Dedifferentiated amniotic fluid mesenchymal stem cell (primary cell): ENCODE data around the gene ERCC1.

Experiments used
- DNase-seq: peaks from one replicate; pipeline ENCODE4 v3.0.0-alpha.2; 2016; ENCODE audit errors: extremely low spot score

ERCC1 gene

DNA sequence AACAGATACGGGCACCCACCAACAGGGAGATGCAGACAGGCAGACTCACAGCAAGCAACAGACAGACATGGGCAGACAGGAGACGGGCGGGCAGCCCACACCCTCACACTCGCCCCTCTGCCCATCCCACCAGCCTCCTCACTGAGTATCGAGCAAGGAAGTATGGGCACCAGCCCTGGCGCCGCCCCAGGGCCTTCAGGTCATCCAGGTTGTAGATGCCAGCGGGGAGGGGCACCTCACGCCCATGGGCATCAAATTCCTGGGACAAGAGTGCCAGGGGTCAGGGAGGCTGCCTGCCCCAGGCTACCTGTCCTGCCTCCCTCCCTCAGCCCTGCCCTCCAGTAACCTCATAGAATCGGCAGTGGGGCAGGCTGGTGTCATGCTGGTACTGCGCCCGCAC lies 59.0 kb downstream of the ERCC1 start:
- DNase-seq, result no peak

DNA sequence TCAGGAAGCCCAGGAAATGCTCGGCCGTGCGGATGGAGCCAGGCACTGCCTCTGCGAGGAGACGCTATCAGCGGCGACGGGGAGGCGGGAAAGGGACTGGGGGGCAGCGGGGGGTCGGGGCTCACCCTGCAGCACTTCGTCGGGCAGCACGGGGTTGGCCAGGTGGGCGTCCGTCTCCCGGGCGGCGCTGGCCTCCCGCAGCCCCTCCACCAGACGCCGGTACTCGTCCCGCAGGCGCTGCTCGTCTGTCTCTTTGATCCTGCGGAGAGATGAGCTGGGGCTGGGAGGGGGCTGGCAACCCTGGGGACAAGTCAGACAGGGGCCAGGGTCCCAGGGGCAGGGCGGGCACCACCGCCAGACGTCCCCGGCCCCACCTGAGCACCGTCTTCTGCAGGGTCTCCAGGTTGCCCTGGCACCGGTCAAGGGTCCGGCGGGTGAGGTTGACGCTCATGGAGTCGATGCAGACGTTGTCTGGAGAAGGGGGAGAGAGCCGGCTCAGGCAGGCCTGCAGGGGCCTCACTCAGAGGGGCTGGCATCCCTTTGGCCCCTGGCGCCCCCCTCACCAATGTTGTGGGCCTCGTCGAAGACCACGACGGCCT lies 59.8 kb downstream of the ERCC1 start:
- no peak for DNase-seq

DNA sequence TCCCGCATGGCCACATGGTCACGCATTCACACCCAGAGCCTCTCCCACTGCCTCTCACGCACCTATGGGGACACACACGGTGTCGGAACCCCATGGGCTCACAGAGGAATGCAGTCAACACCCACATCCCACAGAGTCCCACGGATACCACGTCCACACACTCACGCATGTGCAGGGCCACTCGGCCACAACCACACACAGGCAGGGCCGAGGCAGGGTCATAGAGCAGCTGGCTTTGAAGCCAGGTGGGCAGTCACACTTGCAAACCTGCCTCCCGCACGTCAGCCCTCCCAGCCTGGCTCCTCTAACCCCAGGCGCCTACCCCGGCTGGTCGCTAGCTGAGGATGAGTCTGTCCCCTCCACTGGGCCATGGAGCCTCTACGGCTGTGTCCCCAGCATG lies 61.4 kb downstream of the ERCC1 start:
- no peak for DNase-seq

DNA sequence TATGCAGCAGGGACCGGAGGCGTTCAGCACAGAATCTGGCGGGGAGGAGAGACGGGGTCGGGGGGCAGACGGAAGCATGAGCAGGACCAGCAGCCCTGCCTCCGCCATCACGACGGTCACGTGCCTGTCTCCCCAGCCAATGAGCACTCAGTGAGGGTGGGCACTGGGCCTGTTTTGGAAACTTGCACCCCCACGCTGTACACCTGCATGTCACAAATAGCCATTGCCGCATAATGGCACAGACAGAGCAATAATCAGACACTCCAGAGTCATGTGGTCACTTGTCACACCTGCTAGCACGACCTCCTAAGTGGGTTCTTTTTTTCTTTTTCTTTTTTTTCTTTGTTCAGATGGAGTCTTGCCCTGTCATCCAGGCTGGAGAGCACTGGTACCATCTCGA lies 62.1 kb downstream of the ERCC1 start:
- no peak for DNase-seq

DNA sequence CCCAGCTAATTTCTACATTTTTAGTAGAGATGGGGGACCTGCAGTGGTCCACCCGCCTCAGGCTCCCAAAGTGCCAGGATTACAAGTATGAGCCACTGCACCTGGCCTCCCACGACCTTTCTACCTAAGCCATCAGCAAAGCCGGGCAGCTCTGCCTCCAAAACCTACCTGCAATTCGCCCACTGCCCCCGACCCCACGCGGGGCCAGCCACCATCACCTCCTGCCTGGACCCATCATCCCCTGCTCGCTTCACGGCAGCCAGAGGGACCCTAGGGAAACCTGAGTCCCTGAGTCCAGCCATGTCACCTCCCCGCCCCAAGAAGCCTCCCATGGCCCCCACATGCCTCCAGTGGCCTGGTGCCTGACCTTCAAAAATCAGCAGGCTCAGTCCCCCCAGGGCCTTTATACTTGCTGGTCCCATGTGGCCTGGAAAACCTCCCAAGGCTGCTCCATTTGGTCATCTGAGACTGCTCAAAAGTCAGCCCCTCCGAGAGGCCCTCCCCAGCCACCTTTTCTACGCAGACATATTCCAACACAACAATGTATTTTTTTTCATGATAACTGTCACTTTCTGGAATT lies 65.4 kb downstream of the ERCC1 start:
- DNase-seq, result no peak

DNA sequence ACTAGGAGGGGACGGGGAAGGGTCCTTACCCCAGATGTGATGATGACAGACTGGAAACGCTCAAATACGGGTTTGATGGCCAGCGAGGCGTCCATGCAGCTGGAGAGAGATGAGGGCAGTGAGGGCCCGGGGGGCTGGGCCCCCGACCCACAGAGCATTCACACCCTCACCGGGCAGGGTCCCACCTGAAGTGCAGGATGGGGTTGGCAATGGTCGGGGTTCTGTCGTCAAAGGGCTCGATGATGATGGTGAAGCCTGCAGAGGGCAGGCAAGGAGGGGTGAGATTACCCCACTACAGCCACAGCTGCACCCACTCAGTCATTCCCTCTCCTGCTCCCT lies 66.3 kb downstream of the ERCC1 start:
- no peak for DNase-seq
